HEK293 (cell line): ENCODE measurements around the gene LGALS4.

Source experiments
- BCL11A ChIP-seq: fragments of 450-650 bp; formaldehyde crosslinking; IDR thresholded peaks from 2 replicates; pipeline ENCODE4 v1.5.1; 2016; ENCODE audit warnings: low read depth, missing biosample characterization, missing genetic modification characterization
- GLI2 ChIP-seq: fragments of 450-650 bp; formaldehyde crosslinking; IDR thresholded peaks from 2 replicates; pipeline ENCODE4; 2017; ENCODE audit warnings: missing biosample characterization, missing genetic modification characterization, low read depth, borderline replicate concordance
- GLIS1 ChIP-seq: fragments of 450-650 bp; formaldehyde crosslinking; IDR thresholded peaks from 2 replicates; pipeline ENCODE4 v1.5.1; 2016; ENCODE audit warnings: missing biosample characterization, missing genetic modification characterization
- GLIS2 ChIP-seq: fragments of 450-650 bp; formaldehyde crosslinking; IDR thresholded peaks from 2 replicates; pipeline ENCODE4 v1.5.1; 2016; ENCODE audit warnings: missing biosample characterization, missing genetic modification characterization
- MEIS1 ChIP-seq: sonication (generic); formaldehyde crosslinking; IDR thresholded peaks from 2 replicates; pipeline ENCODE4 v1.8.1; 2022; ENCODE audit warnings: missing genetic modification reagents, mild to moderate bottlenecking, borderline replicate concordance
- MYNN ChIP-seq: fragments of 450-650 bp; formaldehyde crosslinking; IDR thresholded peaks from 2 replicates; pipeline ENCODE4 v1.5.1; 2016; ENCODE audit warnings: missing biosample characterization, missing genetic modification characterization, borderline replicate concordance
- REPIN1 ChIP-seq: fragments of 450-650 bp; formaldehyde crosslinking; IDR thresholded peaks from 2 replicates; pipeline ENCODE4 v1.5.1; 2017; ENCODE audit warnings: missing biosample characterization, missing genetic modification characterization, low read depth
- SCRT2 ChIP-seq: fragments of 450-650 bp; formaldehyde crosslinking; IDR thresholded peaks from 2 replicates; pipeline ENCODE4 v1.5.1; 2016; ENCODE audit warnings: missing biosample characterization, missing genetic modification characterization
- SETDB1 ChIP-seq: IDR thresholded peaks from one replicate; pipeline ENCODE4 v1.6.1; 2017; ENCODE audit warnings: mild to moderate bottlenecking, low read length, moderate library complexity, mixed read lengths; ENCODE audit not compliant: insufficient read length
- ZBTB1 ChIP-seq: fragments of 450-650 bp; formaldehyde crosslinking; IDR thresholded peaks from 2 replicates; pipeline ENCODE4 v1.5.1; 2016; ENCODE audit warnings: missing biosample characterization, missing genetic modification characterization
- ZBTB48 ChIP-seq: fragments of 450-650 bp; formaldehyde crosslinking; IDR thresholded peaks from 2 replicates; pipeline ENCODE4 v1.5.1; 2016; ENCODE audit warnings: missing biosample characterization, missing genetic modification characterization
- ZNF121 ChIP-seq: fragments of 450-650 bp; formaldehyde crosslinking; IDR thresholded peaks from 2 replicates; pipeline ENCODE4 v1.5.1; 2016; ENCODE audit warnings: missing biosample characterization, missing genetic modification characterization
- ZNF184 ChIP-seq: fragments of 450-650 bp; IDR thresholded peaks from 2 replicates; pipeline ENCODE4 v1.5.1; 2018; ENCODE audit warnings: missing biosample characterization, mild to moderate bottlenecking, missing genetic modification characterization
- ZNF19 ChIP-seq: fragments of 450-650 bp; formaldehyde crosslinking; IDR thresholded peaks from 2 replicates; pipeline ENCODE4; 2016; ENCODE audit warnings: missing biosample characterization, missing genetic modification characterization, low read depth
- ZNF274 ChIP-seq, 2 experiments: fragments of 200-500 bp in 1 of 2; fragments of 450-650 bp in 1 of 2; sonication (Bioruptor generic) in 1 of 2; formaldehyde crosslinking in 1 of 2; IDR thresholded peaks; 2 replicates each; pipeline versions ENCODE4 v1.5.1 to v1.6.1; 2014 to 2016; ENCODE audit warnings: borderline replicate concordance in 1 of 2, inconsistent platforms in 1 of 2, low read length in 1 of 2, missing biosample characterization in 1 of 2, missing genetic modification characterization in 1 of 2
- ZNF350 ChIP-seq: fragments of 450-650 bp; formaldehyde crosslinking; IDR thresholded peaks from 2 replicates; pipeline ENCODE4 v1.5.0; 2017; ENCODE audit warnings: missing biosample characterization, mild to moderate bottlenecking, missing genetic modification characterization
- ZNF521 ChIP-seq: fragments of 450-650 bp; formaldehyde crosslinking; IDR thresholded peaks from 2 replicates; pipeline ENCODE4 v1.5.1; 2017; ENCODE audit warnings: missing biosample characterization, mild to moderate bottlenecking, missing genetic modification characterization
- ZNF529 ChIP-seq: fragments of 450-650 bp; formaldehyde crosslinking; IDR thresholded peaks from 2 replicates; pipeline ENCODE4 v1.5.1; 2017; ENCODE audit warnings: missing genetic modification characterization, missing biosample characterization; ENCODE audit not compliant: insufficient replicate concordance
- ZNF555 ChIP-seq: fragments of 450-650 bp; formaldehyde crosslinking; conservative IDR thresholded peaks from 2 replicates; pipeline ENCODE4 v1.5.1; 2017; ENCODE audit warnings: missing biosample characterization, mild to moderate bottlenecking, missing genetic modification characterization, inconsistent platforms
- ZNF585B ChIP-seq: fragments of 450-650 bp; formaldehyde crosslinking; IDR thresholded peaks from 2 replicates; pipeline ENCODE4 v1.5.1; 2016; ENCODE audit warnings: missing biosample characterization, missing genetic modification characterization
- ZNF596 ChIP-seq: fragments of 450-650 bp; IDR thresholded peaks from 2 replicates; pipeline ENCODE4 v1.5.0; 2018; ENCODE audit warnings: missing biosample characterization, mild to moderate bottlenecking, missing genetic modification characterization, moderate library complexity
- ZNF621 ChIP-seq: fragments of 450-650 bp; formaldehyde crosslinking; IDR thresholded peaks from 2 replicates; pipeline ENCODE4 v1.5.1; 2017; ENCODE audit warnings: missing biosample characterization, missing genetic modification characterization
- ZNF626 ChIP-seq: fragments of 450-650 bp; sonication (Bioruptor Pico); formaldehyde crosslinking; IDR thresholded peaks from 2 replicates; pipeline ENCODE4 v1.5.1; 2018; ENCODE audit warnings: missing biosample characterization, missing genetic modification characterization, inconsistent platforms
- ZNF658 ChIP-seq: fragments of 450-650 bp; formaldehyde crosslinking; IDR thresholded peaks from 2 replicates; pipeline ENCODE4; 2016; ENCODE audit warnings: missing biosample characterization, missing genetic modification characterization
- ZNF677 ChIP-seq: fragments of 450-650 bp; IDR thresholded peaks from 2 replicates; pipeline ENCODE4 v1.5.0; 2018; ENCODE audit warnings: missing biosample characterization, mild to moderate bottlenecking, missing genetic modification characterization, moderate library complexity
- ZNF707 ChIP-seq: fragments of 450-650 bp; formaldehyde crosslinking; IDR thresholded peaks from 2 replicates; pipeline ENCODE4 v1.5.1; 2016; ENCODE audit warnings: missing biosample characterization, missing genetic modification characterization
- ZNF785 ChIP-seq: fragments of 450-650 bp; formaldehyde crosslinking; IDR thresholded peaks from 2 replicates; pipeline ENCODE4 v1.5.1; 2016; ENCODE audit warnings: missing biosample characterization, missing genetic modification characterization
- ZNF843 ChIP-seq: fragments of 450-650 bp; formaldehyde crosslinking; IDR thresholded peaks from 2 replicates; pipeline ENCODE4 v1.5.1; 2016; ENCODE audit warnings: missing biosample characterization, missing genetic modification characterization
- ZSCAN16 ChIP-seq: fragments of 450-650 bp; formaldehyde crosslinking; IDR thresholded peaks from 2 replicates; pipeline ENCODE4 v1.5.1; 2016; ENCODE audit warnings: missing biosample characterization, missing genetic modification characterization
- TF ChIP-seq, protein P1 (sequence below): fragments of 450-650 bp; formaldehyde crosslinking; IDR thresholded peaks from 2 replicates; pipeline ENCODE4; 2016; ENCODE audit warnings: missing biosample characterization, missing genetic modification characterization
- TF ChIP-seq, protein P2 (sequence below): fragments of 450-650 bp; formaldehyde crosslinking; IDR thresholded peaks from 2 replicates; pipeline ENCODE4 v1.5.1; 2016; ENCODE audit warnings: missing biosample characterization, missing genetic modification characterization
- TF ChIP-seq, protein P3 (sequence below): fragments of 450-650 bp; formaldehyde crosslinking; IDR thresholded peaks from 2 replicates; pipeline ENCODE4 v1.5.1; 2016; ENCODE audit warnings: missing biosample characterization, missing genetic modification characterization

Gene LGALS4

GRCh38 chr19:38852231-38853044, 39.7 kb upstream of the LGALS4 start (continued):
- TF ChIP-seq ZNF274 (IDR thresholded peaks at IDR 0.05; ENCODE audit: low read length), result no peak
- no peak for TF ChIP-seq ZNF274 (tag by site-specific recombination; IDR thresholded peaks at IDR 0.05; ENCODE audit: borderline replicate concordance)
- no peak for TF ChIP-seq ZNF843
- no peak for TF ChIP-seq ZNF707
- TF ChIP-seq ZNF184 (tag by site-specific recombination), result no peak
- no peak for TF ChIP-seq ZSCAN16 (tag by site-specific recombination)
- peak; percentile 72 for TF ChIP-seq GLIS2 (tag by site-specific recombination)
- TF ChIP-seq ZNF785 (tag by site-specific recombination), result no peak
- TF ChIP-seq ZNF521, result no peak
- no peak for TF ChIP-seq SCRT2 (tag by site-specific recombination)
- TF ChIP-seq, protein P1, sequence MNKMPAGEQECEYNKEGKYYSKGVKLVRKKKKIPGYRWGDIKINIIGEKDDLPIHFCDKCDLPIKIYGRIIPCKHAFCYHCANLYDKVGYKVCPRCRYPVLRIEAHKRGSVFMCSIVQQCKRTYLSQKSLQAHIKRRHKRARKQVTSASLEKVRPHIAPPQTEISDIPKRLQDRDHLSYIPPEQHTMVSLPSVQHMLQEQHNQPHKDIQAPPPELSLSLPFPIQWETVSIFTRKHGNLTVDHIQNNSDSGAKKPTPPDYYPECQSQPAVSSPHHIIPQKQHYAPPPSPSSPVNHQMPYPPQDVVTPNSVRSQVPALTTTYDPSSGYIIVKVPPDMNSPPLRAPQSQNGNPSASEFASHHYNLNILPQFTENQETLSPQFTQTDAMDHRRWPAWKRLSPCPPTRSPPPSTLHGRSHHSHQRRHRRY (tag by site-specific recombination), result no peak; the same call in 1 of the 2 replicates
- no peak for TF ChIP-seq ZNF121 (tag by site-specific recombination)
- no peak for TF ChIP-seq ZNF596 (tag by site-specific recombination)
- no peak for TF ChIP-seq ZNF350 (tag by site-specific recombination)
- TF ChIP-seq ZNF658 (tag by site-specific recombination), result no peak
- no peak; the same call in 1 of the 2 replicates for TF ChIP-seq ZBTB48
- no peak for TF ChIP-seq REPIN1
- no peak for TF ChIP-seq ZNF529 (tag by site-specific recombination)
- no peak for TF ChIP-seq ZNF19 (tag by site-specific recombination)
- TF ChIP-seq, protein P2, sequence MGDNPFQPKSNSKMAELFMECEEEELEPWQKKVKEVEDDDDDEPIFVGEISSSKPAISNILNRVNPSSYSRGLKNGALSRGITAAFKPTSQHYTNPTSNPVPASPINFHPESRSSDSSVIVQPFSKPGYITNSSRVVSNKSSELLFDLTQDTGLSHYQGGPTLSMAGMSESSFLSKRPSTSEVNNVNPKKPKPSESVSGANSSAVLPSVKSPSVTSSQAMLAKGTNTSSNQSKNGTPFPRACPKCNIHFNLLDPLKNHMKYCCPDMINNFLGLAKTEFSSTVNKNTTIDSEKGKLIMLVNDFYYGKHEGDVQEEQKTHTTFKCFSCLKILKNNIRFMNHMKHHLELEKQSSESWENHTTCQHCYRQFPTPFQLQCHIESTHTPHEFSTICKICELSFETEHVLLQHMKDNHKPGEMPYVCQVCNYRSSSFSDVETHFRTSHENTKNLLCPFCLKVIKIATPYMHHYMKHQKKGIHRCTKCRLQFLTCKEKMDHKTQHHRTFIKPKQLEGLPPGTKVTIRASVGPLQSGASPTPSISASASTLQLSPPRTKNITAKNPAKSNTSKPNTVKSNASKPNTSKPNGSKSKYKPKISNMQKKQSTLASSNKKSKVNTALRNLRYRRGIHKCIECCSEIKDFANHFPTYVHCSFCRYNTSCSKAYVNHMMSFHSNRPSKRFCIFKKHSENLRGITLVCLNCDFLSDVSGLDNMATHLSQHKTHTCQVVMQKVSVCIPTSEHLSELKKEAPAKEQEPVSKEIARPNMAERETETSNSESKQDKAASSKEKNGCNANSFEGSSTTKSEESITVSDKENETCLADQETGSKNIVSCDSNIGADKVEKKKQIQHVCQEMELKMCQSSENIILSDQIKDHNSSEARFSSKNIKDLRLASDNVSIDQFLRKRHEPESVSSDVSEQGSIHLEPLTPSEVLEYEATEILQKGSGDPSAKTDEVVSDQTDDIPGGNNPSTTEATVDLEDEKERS (tag by site-specific recombination), result no peak
- no peak for TF ChIP-seq ZNF585B
- TF ChIP-seq, protein P3, sequence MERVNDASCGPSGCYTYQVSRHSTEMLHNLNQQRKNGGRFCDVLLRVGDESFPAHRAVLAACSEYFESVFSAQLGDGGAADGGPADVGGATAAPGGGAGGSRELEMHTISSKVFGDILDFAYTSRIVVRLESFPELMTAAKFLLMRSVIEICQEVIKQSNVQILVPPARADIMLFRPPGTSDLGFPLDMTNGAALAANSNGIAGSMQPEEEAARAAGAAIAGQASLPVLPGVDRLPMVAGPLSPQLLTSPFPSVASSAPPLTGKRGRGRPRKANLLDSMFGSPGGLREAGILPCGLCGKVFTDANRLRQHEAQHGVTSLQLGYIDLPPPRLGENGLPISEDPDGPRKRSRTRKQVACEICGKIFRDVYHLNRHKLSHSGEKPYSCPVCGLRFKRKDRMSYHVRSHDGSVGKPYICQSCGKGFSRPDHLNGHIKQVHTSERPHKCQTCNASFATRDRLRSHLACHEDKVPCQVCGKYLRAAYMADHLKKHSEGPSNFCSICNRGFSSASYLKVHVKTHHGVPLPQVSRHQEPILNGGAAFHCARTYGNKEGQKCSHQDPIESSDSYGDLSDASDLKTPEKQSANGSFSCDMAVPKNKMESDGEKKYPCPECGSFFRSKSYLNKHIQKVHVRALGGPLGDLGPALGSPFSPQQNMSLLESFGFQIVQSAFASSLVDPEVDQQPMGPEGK, result peak; percentile 83
- no peak for TF ChIP-seq GLI2 (tag by site-specific recombination)
- TF ChIP-seq ZNF621 (tag by site-specific recombination), result no peak
- peak; percentile 43 for TF ChIP-seq GLIS1 (tag by site-specific recombination)
- TF ChIP-seq ZNF555 (tag by site-specific recombination), result no peak
- no peak for TF ChIP-seq BCL11A (tag by site-specific recombination)
- TF ChIP-seq MYNN (tag by site-specific recombination), result no peak
- no peak for TF ChIP-seq SETDB1
- TF ChIP-seq ZNF626, result no peak
- no peak for TF ChIP-seq ZBTB1 (tag by site-specific recombination)
- no peak for TF ChIP-seq MEIS1
- no peak for TF ChIP-seq ZNF677 (tag by site-specific recombination)
